HepG2 (cell line): ENCODE results near the gene ELAVL3. TPM values are rescaled to one million over a fixed set of nuclear protein-coding genes. Genes with fewer than 3 reads are reported as not detected.
A peak's percentile ranks its signal among the peaks of the same experiment; 100 is the strongest.

ENCODE experiments used
- AKNA ChIP-seq: sonication (generic); formaldehyde crosslinking; IDR thresholded peaks from 2 replicates; pipeline ENCODE4 v1.4.0; 2020; ENCODE audit warnings: missing genetic modification reagents, borderline replicate concordance
- ATF3 ChIP-seq: sonication (generic); formaldehyde crosslinking; IDR thresholded peaks from 2 replicates; pipeline ENCODE4 v1.4.0; 2020; ENCODE audit warnings: missing genetic modification reagents
- SNAPC2 ChIP-seq: sonication (generic); formaldehyde crosslinking; IDR thresholded peaks from 2 replicates; pipeline ENCODE4 v1.8.1; 2022; ENCODE audit warnings: mild to moderate bottlenecking, missing genetic modification reagents
- THRA ChIP-seq: sonication (generic); formaldehyde crosslinking; IDR thresholded peaks from 2 replicates; pipeline ENCODE4 v1.4.0; 2020; ENCODE audit warnings: missing genetic modification reagents, borderline replicate concordance
- TOE1 ChIP-seq: sonication (generic); formaldehyde crosslinking; IDR thresholded peaks from 2 replicates; pipeline ENCODE4 v1.4.0; 2020; ENCODE audit warnings: mild to moderate bottlenecking, missing genetic modification reagents
- ZBTB8A ChIP-seq: sonication (generic); formaldehyde crosslinking; IDR thresholded peaks from 2 replicates; pipeline ENCODE4 v1.4.0; 2020; ENCODE audit warnings: mild to moderate bottlenecking, low read depth, missing genetic modification reagents, borderline replicate concordance
- ZNF136 ChIP-seq: sonication (generic); formaldehyde crosslinking; IDR thresholded peaks from 2 replicates; pipeline ENCODE4 v1.8.1; 2022; ENCODE audit warnings: low read depth, mild to moderate bottlenecking, moderate library complexity, missing genetic modification reagents
- ZNF687 ChIP-seq: sonication (generic); formaldehyde crosslinking; IDR thresholded peaks from 2 replicates; pipeline ENCODE4 v1.5.1; 2020; ENCODE audit warnings: mild to moderate bottlenecking, missing genetic modification reagents, moderate library complexity
- polyA plus RNA-seq, 8 experiments: library from polyadenylated mRNA; depleted of rRNA in 3 of 8; stranded (reverse) in 7 of 8; unstranded in 1 of 8; fragments of >200 nt; fragmentation: Illumina TruSeq in 4 of 8; extraction: Trizol in 4 of 8; gene quantifications; 2 replicates each; pipeline versions ENCODE4 v1.2.1 to v1.2.3, GENCODE V29; 2011 to 2016; ENCODE audit warnings: low read depth in 4 of 8, missing spikeins in 1 of 8, mixed read lengths in 1 of 8; ENCODE audit not compliant: insufficient read depth in 1 of 8
- total RNA-seq, 5 experiments: library from RNA; depleted of rRNA; stranded (reverse); fragments of >200 nt; fragmentation: Illumina TruSeq; extraction: Trizol; gene quantifications; 2 replicates each; pipeline ENCODE4 v1.2.3, GENCODE V29; 2016; ENCODE audit warnings: low read depth in 1 of 5

Gene ELAVL3
- total and polyA plus RNA-seq, 2 of the 13 experiments (the other 11 are each of a cell fraction or from before 2014, with no cell fraction given): 0.03 TPM; not detected in 1

- TF ChIP-seq ZNF687 (CRISPR knock-in tag) (peak; percentile 88), AKNA (CRISPR knock-in tag) (no peak), ZNF136 (CRISPR knock-in tag) (peak; percentile 84; the same call in 1 of the 2 replicates), ATF3 (peak; percentile 69), SNAPC2 (CRISPR knock-in tag) (no peak), THRA (CRISPR knock-in tag) (peak; percentile 68; the same call in 1 of the 2 replicates), TOE1 (no peak), ZBTB8A (CRISPR knock-in tag) (no peak)
Observed at GRCh38 chr19:11528551-11529341, 47.9 kb upstream of the ELAVL3 start, which contains the start of gene ECSIT (continued).
